GM21367 (cell line): Measurements from ENCODE around the gene CGB2.
"Not testable (repeated sequence)": the region's sequence is repeated elsewhere in the genome, so short reads cannot be mapped to it uniquely, and the experiment has no call there.

Experiments
- ATAC-seq: cut with Tn5 transposase; IDR thresholded peaks from one replicate; pipeline ENCODE4 v1.9.1; 2021; ENCODE audit not compliant: unreplicated experiment

The CGB2 gene

DNA sequence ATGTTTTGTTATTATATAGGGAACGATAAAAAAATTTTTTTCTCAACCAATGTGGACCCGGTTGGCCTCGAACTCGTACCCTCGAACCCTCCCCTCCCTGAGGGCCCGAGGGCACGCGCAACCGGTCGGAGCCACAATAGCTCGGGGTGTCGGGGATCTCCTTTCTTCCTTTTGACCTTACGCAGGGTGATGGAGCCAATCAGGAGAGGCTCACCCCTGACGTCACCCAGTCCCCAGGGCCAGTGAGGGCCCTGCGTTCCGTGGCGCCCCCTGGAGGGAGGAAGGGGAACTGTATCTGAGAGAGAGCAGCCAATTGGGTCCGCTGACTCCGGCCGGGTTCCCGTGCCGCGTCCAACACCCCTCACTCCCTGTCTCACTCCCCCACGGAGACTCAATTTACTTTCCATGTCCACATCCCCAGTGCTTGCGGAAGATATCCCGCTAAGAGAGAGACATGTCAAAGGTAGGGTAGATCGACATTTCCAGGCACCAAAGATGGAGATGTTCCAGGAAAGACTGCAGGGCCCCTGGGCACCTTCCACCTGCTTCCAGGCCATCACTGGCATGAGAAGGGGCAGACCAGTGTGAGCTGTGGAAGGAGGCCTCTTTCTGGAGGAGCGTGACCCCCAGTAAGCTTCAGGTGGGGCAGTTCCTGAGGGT, at the start of gene CGB2:
Gene CGB2 (plus strand): TSS at position 249 of the 660 bp plus-strand sequence. CDS start 206 bp downstream, at position 455.
- not testable (repeated sequence) for ATAC-seq

DNA sequence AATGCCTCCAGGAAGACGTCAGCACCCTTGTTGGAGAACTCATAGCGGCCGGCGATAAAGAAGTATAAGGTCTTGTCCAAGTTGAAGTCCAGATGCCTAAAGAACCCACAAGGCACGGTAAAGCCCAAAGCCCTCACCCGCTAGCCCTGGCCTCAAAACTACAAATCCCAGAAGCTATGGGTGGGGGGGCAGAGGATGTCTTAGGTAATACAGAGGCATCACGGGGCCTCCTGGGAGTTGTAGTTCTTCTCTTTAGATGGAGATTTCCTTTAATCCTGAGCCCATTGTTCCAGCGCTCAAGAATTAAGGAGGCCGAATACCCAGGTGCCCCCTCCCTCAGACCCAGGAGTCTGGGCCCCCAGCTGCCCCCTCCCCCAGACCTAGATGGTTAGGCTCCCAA, 49.4 kb upstream of the CGB2 start:
- no peak for ATAC-seq

GRCh38 chr19:48985711-48986110, 46.0 kb upstream of the CGB2 start:
- ATAC-seq, result no peak

- no peak for ATAC-seq
These were observed 45.5 kb upstream of the CGB2 start for GRCh38 chr19:48986211-48986610.

DNA sequence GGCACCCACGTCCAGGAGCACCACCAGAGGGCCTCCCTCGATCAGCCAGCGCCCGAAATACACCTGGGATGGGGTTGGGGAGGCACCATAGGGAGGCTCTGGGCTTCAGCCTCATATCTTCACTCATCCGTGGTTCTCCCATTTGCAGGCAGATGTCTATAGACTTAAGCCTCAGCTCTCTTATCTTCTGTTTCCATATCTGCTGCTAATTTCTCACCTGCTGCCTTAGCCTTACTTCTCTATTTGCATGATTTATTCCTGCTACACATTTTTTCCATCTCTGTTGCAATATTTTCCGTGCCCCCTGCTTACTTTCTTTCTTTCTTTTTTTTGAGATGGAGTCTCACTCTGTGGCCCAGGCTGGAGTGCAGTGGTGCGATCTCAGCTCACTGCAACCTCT, 44.4 kb upstream of the CGB2 start:
- ATAC-seq, result no peak

- no peak for ATAC-seq
These were observed 43.4 kb upstream of the CGB2 start for GRCh38 chr19:48988286-48988685.

DNA sequence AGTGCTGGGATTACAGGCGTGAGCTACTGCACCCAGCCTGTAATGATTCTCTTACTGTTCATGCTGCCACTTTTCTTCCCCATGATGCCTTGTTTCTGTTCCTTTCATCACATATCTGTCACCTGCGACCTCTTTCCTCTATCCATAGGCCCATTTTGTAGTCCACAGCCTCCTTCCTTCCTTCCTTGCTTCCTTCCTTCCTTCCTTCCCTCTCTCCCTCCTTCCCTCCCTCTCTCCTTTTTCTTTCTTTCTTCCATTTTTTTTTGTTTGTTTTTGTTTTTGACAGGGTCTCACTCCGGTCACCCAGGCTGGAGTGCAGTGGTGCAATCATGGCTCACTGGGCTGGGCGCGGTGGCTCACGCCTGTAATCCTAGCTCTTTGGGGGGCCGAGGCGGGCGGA, 42.8 kb upstream of the CGB2 start:
- ATAC-seq, result no peak

GRCh38 chr19:48989701-48990291, 41.9 kb upstream of the CGB2 start:
- no peak for ATAC-seq

DNA sequence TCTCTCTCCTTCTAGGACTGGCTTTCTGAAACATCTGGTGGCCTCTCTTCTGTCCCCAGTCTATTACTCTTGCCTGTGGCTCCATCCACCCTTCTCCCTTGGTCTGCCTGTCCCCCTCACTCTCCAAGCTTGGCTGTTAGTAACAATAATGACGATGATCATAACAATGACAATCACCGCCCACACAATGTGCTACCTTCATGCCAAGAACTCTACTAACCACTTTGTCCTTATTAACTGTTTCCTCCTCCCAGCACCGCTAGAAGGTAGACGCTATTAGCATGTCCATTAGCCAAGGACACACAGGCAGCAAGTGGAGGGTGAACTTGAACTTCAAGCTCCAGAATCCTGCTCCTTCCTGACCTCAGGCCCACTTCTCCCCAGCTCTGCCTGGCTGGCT, 41.3 kb upstream of the CGB2 start:
- no peak for ATAC-seq

DNA sequence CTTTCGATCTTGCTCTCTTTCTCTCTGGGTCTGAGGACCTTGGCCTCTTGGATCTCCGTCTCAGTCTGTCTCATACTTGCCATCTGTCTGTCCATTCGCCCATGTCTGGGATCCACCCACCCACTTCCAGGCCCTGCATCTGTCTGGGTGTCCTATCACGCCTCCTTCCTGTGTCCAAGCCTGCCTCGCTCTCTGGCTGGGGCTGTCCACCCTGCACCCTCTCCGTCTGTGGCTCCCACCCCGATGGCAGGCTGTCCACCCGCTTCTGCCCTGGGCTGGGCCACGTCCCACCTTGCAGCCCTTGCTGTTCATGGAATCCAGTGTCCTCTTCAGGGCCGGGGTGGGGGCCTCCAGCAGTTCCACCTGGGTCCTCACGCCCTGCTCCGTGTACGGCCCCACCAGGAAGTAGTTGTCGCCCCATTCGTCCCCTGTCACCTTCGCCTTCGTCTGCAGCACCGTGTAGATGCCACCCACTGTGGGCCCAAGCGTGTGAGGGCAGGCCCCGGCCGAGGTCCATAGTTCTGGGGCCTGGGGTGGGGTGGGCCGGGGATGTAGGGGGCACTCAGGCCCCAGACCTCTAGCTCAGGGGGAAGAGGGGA, 40.6 kb upstream of the CGB2 start:
- no peak for ATAC-seq

- no peak for ATAC-seq
These were observed 39.7 kb upstream of the CGB2 start for GRCh38 chr19:48991873-48992580.

DNA sequence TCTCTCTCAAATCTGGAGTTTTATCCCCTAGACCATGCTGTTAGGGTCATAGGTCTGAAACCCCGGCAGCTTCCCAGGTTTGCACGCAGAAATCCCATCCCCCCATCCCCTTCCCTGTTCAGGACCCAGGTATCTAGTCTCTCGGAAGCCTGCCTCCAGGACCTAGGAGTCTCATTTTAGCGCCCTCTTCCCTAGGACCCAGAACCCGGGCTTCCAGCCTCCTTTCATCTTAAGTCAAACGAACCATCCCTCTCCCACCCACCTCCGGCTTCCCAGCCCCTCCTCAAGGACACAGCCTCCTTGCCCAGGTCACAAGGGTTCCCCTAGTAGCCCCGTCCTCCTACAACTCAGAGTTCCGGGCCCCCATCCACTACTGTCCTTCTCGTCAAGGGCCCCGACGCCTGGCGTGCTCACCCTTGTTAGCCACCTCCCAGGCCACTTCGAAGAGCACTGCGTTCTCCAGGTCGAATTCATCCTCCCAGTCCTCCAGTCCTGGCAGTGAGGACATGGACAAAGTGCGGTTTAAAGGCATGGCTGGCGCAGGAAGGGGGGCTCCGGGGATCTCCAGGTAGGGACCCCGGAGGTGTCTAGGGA, 39.0 kb upstream of the CGB2 start:
- peak; percentile 1 for ATAC-seq

GRCh38 chr19:48993175-48994034, 38.3 kb upstream of the CGB2 start, which contains the start of the genes GYS1 and RUVBL2:
Gene GYS1 (minus strand): TSS chr19:48993309. CDS start chr19:48993112, 197 bp downstream.
Gene RUVBL2 (plus strand): TSS chr19:48993887. CDS start chr19:48993912, 25 bp downstream.
- peak; percentile 71 for ATAC-seq

GRCh38 chr19:48994035-48994386, 37.7 kb upstream of the CGB2 start:
- no peak for ATAC-seq

DNA sequence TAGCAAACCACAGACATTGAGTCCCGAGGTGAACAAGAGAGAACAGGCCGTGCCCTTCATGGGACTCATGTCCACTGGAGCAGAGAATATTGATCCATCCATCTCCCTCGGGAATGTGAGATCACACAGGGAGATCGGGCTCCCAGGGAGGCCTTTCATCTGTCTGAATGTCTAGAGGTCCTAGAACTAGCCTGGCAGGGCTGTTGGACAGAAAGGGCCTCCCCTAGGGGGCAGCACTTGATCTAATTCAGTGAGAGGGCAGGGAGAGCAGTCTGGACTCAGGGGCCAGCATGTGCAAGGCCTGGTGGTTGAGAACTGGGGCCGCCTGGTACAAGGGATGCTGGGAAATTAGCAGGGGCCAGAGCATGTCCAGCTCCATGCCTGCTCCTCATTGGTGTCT, 33.7 kb upstream of the CGB2 start:
- ATAC-seq, result no peak

DNA sequence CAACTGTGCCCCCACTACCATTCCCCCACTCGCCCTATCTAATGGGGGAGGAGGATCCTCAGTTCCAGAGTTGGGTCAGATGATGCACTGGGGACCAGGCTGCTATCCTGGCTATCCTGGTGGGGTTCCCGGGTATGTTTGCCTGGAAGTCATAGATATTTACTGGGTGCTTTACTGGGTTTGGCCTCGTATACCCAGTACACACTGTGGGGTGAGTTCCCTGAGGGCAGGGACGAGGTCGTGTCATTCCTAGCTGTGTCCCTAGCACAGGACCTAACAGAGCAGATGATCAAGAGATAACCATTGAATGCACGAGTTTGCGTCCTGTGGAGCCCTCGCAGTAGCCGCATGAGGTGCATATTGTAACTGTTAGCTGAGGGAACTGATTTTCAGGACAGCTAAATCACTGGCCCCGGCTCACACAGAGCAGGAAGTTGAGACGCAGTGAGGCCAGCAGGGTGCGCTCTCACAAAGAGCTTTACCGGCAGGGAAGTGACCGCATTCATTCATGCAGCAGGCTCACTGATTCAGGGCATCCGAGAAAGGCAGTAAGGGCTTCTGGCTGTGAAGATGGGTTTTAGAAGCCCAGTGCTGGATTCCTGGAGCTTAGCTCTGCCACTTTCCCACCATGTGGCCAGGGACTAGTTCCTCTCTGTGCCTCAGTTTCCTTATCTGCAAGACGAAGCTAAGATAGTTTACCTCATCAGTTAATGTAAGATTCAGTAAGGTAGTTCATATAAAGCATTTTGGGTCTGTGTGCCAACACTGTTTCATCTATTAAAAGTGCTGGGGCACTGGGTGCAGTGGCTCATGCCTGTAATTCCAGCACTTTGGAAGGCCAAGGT, 32.0 kb upstream of the CGB2 start:
- no peak for ATAC-seq

DNA sequence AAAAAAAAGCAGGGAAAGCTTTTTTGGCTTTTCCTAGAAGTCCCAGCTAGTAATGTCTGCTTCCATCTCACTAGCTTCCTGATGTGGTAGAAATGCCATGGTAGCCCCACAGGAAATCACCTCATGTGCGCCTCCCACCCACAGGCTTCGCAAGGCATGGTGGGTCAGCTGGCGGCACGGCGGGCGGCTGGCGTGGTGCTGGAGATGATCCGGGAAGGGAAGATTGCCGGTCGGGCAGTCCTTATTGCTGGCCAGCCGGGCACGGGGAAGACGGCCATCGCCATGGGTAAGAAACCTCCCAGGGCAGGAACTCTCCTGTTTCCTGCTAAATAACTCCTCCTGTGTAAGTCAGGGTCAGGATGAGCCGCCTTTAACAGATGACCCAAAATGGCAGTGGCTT, 27.6 kb upstream of the CGB2 start:
- ATAC-seq, result no peak

GRCh38 chr19:49004964-49005614, 26.6 kb upstream of the CGB2 start:
- no peak for ATAC-seq

DNA sequence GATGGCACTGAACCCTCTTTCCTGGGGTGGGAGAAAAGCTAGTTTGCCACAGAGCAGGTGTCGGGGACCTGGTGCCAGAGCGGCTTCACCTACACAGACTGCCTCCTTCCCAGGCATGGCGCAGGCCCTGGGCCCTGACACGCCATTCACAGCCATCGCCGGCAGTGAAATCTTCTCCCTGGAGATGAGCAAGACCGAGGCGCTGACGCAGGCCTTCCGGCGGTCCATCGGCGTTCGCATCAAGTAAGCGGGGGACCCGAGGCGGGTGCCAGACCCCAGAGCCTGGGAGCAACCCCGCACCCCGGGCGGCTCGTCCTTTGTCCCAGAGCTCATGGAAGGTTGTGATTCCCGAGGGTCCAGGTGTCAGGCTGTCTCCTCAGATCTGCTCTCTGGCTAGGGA, 24.8 kb upstream of the CGB2 start:
- no peak for ATAC-seq
